HS-27A (cell line): ENCODE data around the gene ITCH.
A peak's percentile ranks its signal among the peaks of the same experiment; 100 is the strongest.
"Not testable (repeated sequence)": the region's sequence is repeated elsewhere in the genome, so short reads cannot be mapped to it uniquely, and the experiment has no call there.

Experiments
- DNase-seq: peaks from one replicate; pipeline ENCODE4 v3.0.0-alpha.2; 2012; ENCODE audit warnings: low read depth, missing footprints

The ITCH gene

GRCh38 chr20:34382877-34383455, 19.9 kb downstream of the ITCH start:
- DNase-seq: not testable (repeated sequence)

- no peak for DNase-seq
These were observed 22.4 kb downstream of the ITCH start for GRCh38 chr20:34385464-34385863.

- DNase-seq: no peak
These were observed 24.9 kb downstream of the ITCH start for GRCh38 chr20:34388000-34388399.

- DNase-seq: no peak
These were observed 25.6 kb downstream of the ITCH start for GRCh38 chr20:34388678-34389077.

- no peak for DNase-seq
These were observed 26.3 kb downstream of the ITCH start for GRCh38 chr20:34389206-34389953.

- no peak for DNase-seq
These were observed 27.0 kb downstream of the ITCH start for GRCh38 chr20:34389954-34390555.

- DNase-seq: no peak
These were observed 33.3 kb downstream of the ITCH start for GRCh38 chr20:34396408-34396807.

GRCh38 chr20:34397096-34397495, 34.0 kb downstream of the ITCH start:
- DNase-seq: no peak

GRCh38 chr20:34400776-34401175, 37.7 kb downstream of the ITCH start:
- peak; percentile 79 for DNase-seq

GRCh38 chr20:34401741-34402455, 38.8 kb downstream of the ITCH start:
- no peak for DNase-seq

- DNase-seq: no peak
These were observed 39.4 kb downstream of the ITCH start for GRCh38 chr20:34402461-34402860.

GRCh38 chr20:34403063-34403827, 40.2 kb downstream of the ITCH start:
- no peak for DNase-seq

GRCh38 chr20:34403908-34404307, 40.8 kb downstream of the ITCH start:
- DNase-seq: no peak

- no peak for DNase-seq
These were observed 41.7 kb downstream of the ITCH start for GRCh38 chr20:34404803-34405202.

- DNase-seq: not testable (repeated sequence)
These were observed 42.2 kb downstream of the ITCH start for GRCh38 chr20:34405247-34405651.

GRCh38 chr20:34405942-34406341, 42.9 kb downstream of the ITCH start:
- DNase-seq: not testable (repeated sequence)

- no peak for DNase-seq
These were observed 44.9 kb downstream of the ITCH start for GRCh38 chr20:34407962-34408474.

GRCh38 chr20:34410336-34410735, 47.3 kb downstream of the ITCH start:
- no peak for DNase-seq

- DNase-seq: no peak
These were observed 49.4 kb downstream of the ITCH start for GRCh38 chr20:34412453-34412852.

- not testable (repeated sequence) for DNase-seq
These were observed 51.5 kb downstream of the ITCH start for GRCh38 chr20:34414525-34414924.

GRCh38 chr20:34415079-34415478, 52.0 kb downstream of the ITCH start:
- DNase-seq: no peak

- no peak for DNase-seq
These were observed 57.1 kb downstream of the ITCH start for GRCh38 chr20:34420146-34420545.
